ENCODE measurements around the gene CATSPERD.

GRCh38 chr19:5795382-5795919 is 75.0 kb downstream of the CATSPERD start:
- no peak for TF ChIP-seq POLR2A (IDR thresholded peaks at IDR 0.05; ENCODE audit: low read depth, low read length)
- no peak for TF ChIP-seq POLR2AphosphoS5 (IDR thresholded peaks at IDR 0.05; ENCODE audit: low read depth, low read length)
- no peak for TF ChIP-seq TAF1 (IDR thresholded peaks at IDR 0.05; ENCODE audit: borderline replicate concordance, low read depth, low read length)

Data from GM12892 (cell line).